A673 (cell line): Measurements from ENCODE around the gene C7orf57.

ENCODE experiments used
- EZH2 ChIP-seq: fragments of 200-600 bp; sonication (generic); IDR thresholded peaks from 2 replicates; pipeline ENCODE4 v1.6.1; 2017; ENCODE audit warnings: borderline replicate concordance, low read depth, mild to moderate bottlenecking, mixed read lengths, antibody characterized with exemption, low read length; ENCODE audit not compliant: poor library complexity, severe bottlenecking
- TF ChIP-seq, protein P1 (sequence below): fragments of 300-800, 200-600 bp; sonication (generic); conservative IDR thresholded peaks from 2 replicates; pipeline ENCODE4 v1.5.1; 2017; ENCODE audit warnings: low read depth, mild to moderate bottlenecking, antibody characterized with exemption, low read length, moderate library complexity, mixed read lengths

DNA sequence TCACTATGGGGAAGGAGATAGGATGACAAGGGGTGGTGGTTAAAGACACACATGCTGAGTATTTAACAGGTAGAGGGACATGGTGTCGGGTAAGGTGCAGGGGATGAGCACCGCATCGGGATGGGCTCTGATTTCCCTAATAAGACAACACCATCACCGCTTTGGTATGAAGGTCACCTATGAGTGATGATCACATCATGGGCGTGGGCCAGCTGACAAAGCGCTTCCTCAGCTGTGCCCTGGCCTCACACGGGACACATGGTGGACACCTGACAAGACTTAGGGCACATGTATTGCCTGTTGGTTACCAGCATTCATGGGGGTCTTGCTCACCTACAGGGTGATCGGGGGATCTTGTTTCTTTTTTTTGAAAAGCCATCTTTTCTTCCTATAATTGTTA, 12.8 kb downstream of the C7orf57 start:
- TF ChIP-seq, protein P1, sequence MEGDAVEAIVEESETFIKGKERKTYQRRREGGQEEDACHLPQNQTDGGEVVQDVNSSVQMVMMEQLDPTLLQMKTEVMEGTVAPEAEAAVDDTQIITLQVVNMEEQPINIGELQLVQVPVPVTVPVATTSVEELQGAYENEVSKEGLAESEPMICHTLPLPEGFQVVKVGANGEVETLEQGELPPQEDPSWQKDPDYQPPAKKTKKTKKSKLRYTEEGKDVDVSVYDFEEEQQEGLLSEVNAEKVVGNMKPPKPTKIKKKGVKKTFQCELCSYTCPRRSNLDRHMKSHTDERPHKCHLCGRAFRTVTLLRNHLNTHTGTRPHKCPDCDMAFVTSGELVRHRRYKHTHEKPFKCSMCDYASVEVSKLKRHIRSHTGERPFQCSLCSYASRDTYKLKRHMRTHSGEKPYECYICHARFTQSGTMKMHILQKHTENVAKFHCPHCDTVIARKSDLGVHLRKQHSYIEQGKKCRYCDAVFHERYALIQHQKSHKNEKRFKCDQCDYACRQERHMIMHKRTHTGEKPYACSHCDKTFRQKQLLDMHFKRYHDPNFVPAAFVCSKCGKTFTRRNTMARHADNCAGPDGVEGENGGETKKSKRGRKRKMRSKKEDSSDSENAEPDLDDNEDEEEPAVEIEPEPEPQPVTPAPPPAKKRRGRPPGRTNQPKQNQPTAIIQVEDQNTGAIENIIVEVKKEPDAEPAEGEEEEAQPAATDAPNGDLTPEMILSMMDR: no peak
- TF ChIP-seq EZH2: no peak
